ENCODE measurements around the gene MAF.

Gene MAF

DNA sequence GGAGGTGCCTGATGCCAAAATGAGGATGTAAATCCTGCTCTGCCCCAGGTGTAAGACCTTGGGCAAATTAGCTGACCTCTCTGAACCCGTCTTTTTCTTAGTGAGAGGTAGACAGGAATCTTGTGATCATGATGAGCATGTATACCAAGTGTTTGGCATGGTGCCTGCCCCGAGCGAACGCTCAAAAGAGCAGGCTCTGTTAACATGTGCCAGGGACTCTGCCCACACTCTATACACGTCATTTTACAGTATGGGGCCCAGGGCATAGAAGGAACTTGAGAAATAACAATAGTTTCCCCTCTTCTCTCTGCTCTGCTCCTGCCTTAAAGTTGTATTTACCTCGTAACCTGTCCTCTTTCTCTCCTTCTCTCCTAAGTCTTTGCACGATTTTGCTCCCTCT is 9.3 kb upstream of the MAF start:
- TF ChIP-seq, protein P1, sequence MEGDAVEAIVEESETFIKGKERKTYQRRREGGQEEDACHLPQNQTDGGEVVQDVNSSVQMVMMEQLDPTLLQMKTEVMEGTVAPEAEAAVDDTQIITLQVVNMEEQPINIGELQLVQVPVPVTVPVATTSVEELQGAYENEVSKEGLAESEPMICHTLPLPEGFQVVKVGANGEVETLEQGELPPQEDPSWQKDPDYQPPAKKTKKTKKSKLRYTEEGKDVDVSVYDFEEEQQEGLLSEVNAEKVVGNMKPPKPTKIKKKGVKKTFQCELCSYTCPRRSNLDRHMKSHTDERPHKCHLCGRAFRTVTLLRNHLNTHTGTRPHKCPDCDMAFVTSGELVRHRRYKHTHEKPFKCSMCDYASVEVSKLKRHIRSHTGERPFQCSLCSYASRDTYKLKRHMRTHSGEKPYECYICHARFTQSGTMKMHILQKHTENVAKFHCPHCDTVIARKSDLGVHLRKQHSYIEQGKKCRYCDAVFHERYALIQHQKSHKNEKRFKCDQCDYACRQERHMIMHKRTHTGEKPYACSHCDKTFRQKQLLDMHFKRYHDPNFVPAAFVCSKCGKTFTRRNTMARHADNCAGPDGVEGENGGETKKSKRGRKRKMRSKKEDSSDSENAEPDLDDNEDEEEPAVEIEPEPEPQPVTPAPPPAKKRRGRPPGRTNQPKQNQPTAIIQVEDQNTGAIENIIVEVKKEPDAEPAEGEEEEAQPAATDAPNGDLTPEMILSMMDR (IDR thresholded peaks at IDR 0.05; ENCODE audit: control extremely low read depth, extremely low read depth, low read depth, missing control alignments): no peak
- no peak for DNase-seq (ENCODE audit: extremely low spot score)
- ChIA-PET CTCF (no interaction called here), POLR2A (no interaction called here)

DNA sequence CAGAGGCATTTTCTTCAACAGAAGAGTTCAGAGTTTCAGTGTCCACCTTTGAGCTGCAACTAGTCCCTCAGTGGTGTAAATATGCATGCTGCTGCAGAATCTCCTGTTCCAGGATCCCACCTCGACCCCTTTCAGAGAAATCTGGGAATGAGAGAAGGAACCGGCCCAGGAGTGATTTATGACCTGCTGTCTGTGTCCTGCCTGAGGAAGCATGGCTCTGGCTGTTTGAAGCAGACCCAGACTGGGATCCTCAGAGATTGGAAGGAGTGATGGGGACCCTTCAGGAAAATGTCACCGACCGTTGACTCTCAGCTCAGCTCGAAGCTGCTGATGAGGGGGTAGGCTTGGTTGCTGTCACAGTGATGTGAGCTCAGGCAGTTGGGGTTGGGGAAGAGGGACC is 8.4 kb upstream of the MAF start:
- TF ChIP-seq, protein P1 (IDR thresholded peaks at IDR 0.05; ENCODE audit: control extremely low read depth, extremely low read depth, low read depth, missing control alignments): no peak
- CTCF ChIA-PET: interaction anchor here (1.2 kb wide), 1 partner anchor 33 kb away, joined by 3 read pairs; no protein-coding TSS in a partner anchor
- POLR2A ChIA-PET: no interaction called here
- DNase-seq (ENCODE audit: extremely low spot score): no peak

DNA sequence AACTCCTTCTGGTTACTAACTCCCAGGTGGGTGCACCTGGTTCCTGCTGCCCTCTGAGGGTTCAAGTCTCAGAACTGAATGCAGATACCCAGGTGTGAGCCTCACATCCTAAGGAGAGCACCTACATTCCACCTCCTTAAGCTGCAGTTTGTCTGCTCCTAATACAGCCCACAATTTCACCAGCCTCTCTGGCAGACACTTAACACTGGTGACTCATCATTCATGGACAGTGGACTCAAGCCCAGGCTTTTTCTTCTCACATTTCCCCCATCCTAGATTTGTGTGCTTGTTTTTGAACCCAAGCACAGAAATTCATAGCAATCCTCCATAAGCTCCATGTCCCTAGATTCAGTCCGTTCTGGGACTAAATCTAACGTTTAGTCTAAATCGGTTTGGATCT is 7.0 kb upstream of the MAF start:
- no peak for DNase-seq (ENCODE audit: extremely low spot score)
- ChIA-PET POLR2A (no interaction called here), CTCF (no interaction called here)
- TF ChIP-seq, protein P1 (IDR thresholded peaks at IDR 0.05; ENCODE audit: control extremely low read depth, extremely low read depth, low read depth, missing control alignments): no peak

DNA sequence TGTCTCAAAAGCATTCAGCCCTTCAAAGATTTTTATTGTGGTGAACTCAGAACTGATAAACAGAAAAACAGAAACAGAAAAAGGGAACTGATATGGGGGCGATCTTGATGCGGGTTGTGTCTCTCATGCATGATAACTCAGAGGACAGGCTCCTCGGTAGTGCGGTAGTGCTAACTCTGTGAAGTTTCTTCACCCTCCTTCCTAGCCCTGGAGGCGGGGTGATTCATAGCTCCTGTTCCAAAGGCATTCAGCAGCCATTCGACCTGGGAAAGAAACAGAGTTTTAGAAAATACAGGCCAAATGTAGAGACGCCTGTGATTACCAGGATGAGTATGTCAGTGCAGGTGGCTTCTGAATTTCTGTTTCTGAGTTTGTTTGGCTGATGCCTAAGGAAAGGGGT is 5.5 kb upstream of the MAF start:
- ChIA-PET CTCF (no interaction called here), POLR2A (no interaction called here)
- TF ChIP-seq, protein P1 (IDR thresholded peaks at IDR 0.05; ENCODE audit: control extremely low read depth, extremely low read depth, low read depth, missing control alignments): no peak
- DNase-seq (ENCODE audit: extremely low spot score): no peak

DNA sequence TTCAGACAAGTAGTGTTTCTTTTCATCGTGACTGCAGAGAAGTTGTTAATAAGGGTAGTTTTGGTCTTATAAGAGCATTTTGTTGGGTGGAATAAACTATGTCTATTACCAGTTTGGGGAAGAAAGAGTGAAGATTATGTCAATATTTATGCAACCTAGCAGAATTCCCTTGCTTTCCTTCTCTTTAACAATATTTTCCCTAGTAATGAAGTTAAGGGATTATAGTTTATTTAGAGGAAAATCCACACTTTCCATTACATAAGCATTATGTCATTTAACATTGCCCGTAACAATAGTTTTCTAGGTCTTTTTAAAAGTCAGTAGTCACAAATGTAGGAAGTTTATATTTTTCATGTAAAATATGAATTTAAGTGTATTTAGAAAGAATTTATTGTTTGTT is 2.5 kb upstream of the MAF start:
- DNase-seq (ENCODE audit: extremely low spot score): no peak
- ChIA-PET POLR2A (no interaction called here), CTCF (no interaction called here)
- TF ChIP-seq, protein P1 (IDR thresholded peaks at IDR 0.05; ENCODE audit: control extremely low read depth, extremely low read depth, low read depth, missing control alignments): no peak

DNA sequence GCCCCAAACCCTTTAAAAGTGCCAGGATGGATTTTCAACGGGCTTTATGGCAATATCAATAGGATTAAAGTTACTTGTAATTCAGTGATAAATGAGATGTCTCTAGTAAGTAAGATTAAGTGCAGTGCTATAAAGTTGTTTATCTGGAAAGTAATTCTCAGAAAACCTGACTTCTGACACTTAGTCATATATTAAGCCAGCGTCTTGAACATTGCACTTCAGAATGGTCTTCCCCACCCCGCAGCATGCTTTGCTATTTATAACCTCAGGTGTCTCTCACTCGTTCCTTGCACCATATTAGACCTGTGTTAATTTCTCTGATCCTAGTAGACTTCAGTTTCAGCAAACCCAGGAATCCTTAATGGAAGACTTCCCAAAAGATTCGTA is 2.1 kb upstream of the MAF start:
- no peak for DNase-seq (ENCODE audit: extremely low spot score)
- TF ChIP-seq, protein P1 (IDR thresholded peaks at IDR 0.05; ENCODE audit: control extremely low read depth, extremely low read depth, low read depth, missing control alignments): no peak
- CTCF ChIA-PET: interaction anchor here (1.2 to 2.3 kb wide), 5 partner anchors 8 to 1103 kb away, joined by 3 to 7 read pairs (median 3); no protein-coding TSS in a partner anchor
- POLR2A ChIA-PET: interaction anchor here (0.7 kb wide), 1 partner anchor 1540 kb away, joined by 3 read pairs; no protein-coding TSS in a partner anchor
